HEK293 (cell line): ENCODE measurements around the gene TMEM150B.
A peak's percentile ranks its signal among the peaks of the same experiment; 100 is the strongest.

ENCODE experiments used
- GLI2 ChIP-seq: fragments of 450-650 bp; formaldehyde crosslinking; IDR thresholded peaks from 2 replicates; pipeline ENCODE4; 2017; ENCODE audit warnings: missing biosample characterization, missing genetic modification characterization, low read depth, borderline replicate concordance
- GLIS2 ChIP-seq: fragments of 450-650 bp; formaldehyde crosslinking; IDR thresholded peaks from 2 replicates; pipeline ENCODE4 v1.5.1; 2016; ENCODE audit warnings: missing biosample characterization, missing genetic modification characterization
- OVOL3 ChIP-seq: fragments of 450-650 bp; formaldehyde crosslinking; IDR thresholded peaks from 2 replicates; pipeline ENCODE4 v1.5.1; 2016; ENCODE audit warnings: missing biosample characterization, missing genetic modification characterization
- SETDB1 ChIP-seq: IDR thresholded peaks from one replicate; pipeline ENCODE4 v1.6.1; 2017; ENCODE audit warnings: mild to moderate bottlenecking, low read length, moderate library complexity, mixed read lengths; ENCODE audit not compliant: insufficient read length
- ZBTB17 ChIP-seq: fragments of 450-650 bp; formaldehyde crosslinking; IDR thresholded peaks from 2 replicates; pipeline ENCODE4 v1.5.1; 2016; ENCODE audit warnings: missing biosample characterization, missing genetic modification characterization
- ZBTB21 ChIP-seq: fragments of 450-650 bp; formaldehyde crosslinking; IDR thresholded peaks from 2 replicates; pipeline ENCODE4 v1.5.1; 2017; ENCODE audit warnings: missing biosample characterization, missing genetic modification characterization
- ZFP37 ChIP-seq: fragments of 450-650 bp; formaldehyde crosslinking; IDR thresholded peaks from 2 replicates; pipeline ENCODE4 v1.5.1; 2016; ENCODE audit warnings: missing biosample characterization, missing genetic modification characterization
- ZNF138 ChIP-seq: fragments of 450-650 bp; formaldehyde crosslinking; IDR thresholded peaks from 2 replicates; pipeline ENCODE4 v1.5.1; 2016; ENCODE audit warnings: missing biosample characterization, missing genetic modification characterization, borderline replicate concordance
- ZNF18 ChIP-seq: fragments of 450-650 bp; formaldehyde crosslinking; IDR thresholded peaks from 2 replicates; pipeline ENCODE4 v1.5.1; 2016; ENCODE audit warnings: missing biosample characterization, missing genetic modification characterization
- ZNF341 ChIP-seq: fragments of 450-650 bp; formaldehyde crosslinking; IDR thresholded peaks from 2 replicates; pipeline ENCODE4; 2016; ENCODE audit warnings: low read depth, missing biosample characterization, missing genetic modification characterization
- ZNF354C ChIP-seq: fragments of 450-650 bp; formaldehyde crosslinking; IDR thresholded peaks from 2 replicates; pipeline ENCODE4 v1.5.1; 2016; ENCODE audit warnings: missing biosample characterization, missing genetic modification characterization, low read depth, borderline replicate concordance
- ZNF37A ChIP-seq: fragments of 450-650 bp; IDR thresholded peaks from 2 replicates; pipeline ENCODE4 v1.5.1; 2018; ENCODE audit warnings: missing biosample characterization, missing genetic modification characterization
- ZNF549 ChIP-seq: fragments of 450-650 bp; IDR thresholded peaks from 2 replicates; pipeline ENCODE4 v1.5.1; 2018; ENCODE audit warnings: missing biosample characterization, missing genetic modification characterization, mild to moderate bottlenecking, inconsistent platforms, moderate library complexity
- ZNF629 ChIP-seq: fragments of 450-650 bp; formaldehyde crosslinking; IDR thresholded peaks from 2 replicates; pipeline ENCODE4 v1.5.1; 2017; ENCODE audit warnings: missing biosample characterization, missing genetic modification characterization
- ZNF670 ChIP-seq: fragments of 450-650 bp; formaldehyde crosslinking; IDR thresholded peaks from 2 replicates; pipeline ENCODE4 v1.5.1; 2016; ENCODE audit warnings: missing biosample characterization, missing genetic modification characterization, low read depth
- ZNF747 ChIP-seq: fragments of 450-650 bp; formaldehyde crosslinking; IDR thresholded peaks from 2 replicates; pipeline ENCODE4 v1.5.1; 2016; ENCODE audit warnings: missing biosample characterization, missing genetic modification characterization
- ZNF837 ChIP-seq: fragments of 450-650 bp; formaldehyde crosslinking; IDR thresholded peaks from 2 replicates; pipeline ENCODE4 v1.5.1; 2016; ENCODE audit warnings: missing biosample characterization, missing genetic modification characterization
- ZSCAN23 ChIP-seq: fragments of 450-650 bp; formaldehyde crosslinking; IDR thresholded peaks from 2 replicates; pipeline ENCODE4 v1.5.1; 2016; ENCODE audit warnings: missing biosample characterization, missing genetic modification characterization
- ZXDB ChIP-seq: fragments of 450-650 bp; formaldehyde crosslinking; IDR thresholded peaks from 2 replicates; pipeline ENCODE4 v1.5.1; 2016; ENCODE audit warnings: missing biosample characterization, missing genetic modification characterization
- TF ChIP-seq, protein P1 (sequence below): fragments of 450-650 bp; formaldehyde crosslinking; IDR thresholded peaks from 2 replicates; pipeline ENCODE4 v1.5.1; 2016; ENCODE audit warnings: missing biosample characterization, missing genetic modification characterization
- TF ChIP-seq, protein P2 (sequence below): fragments of 450-650 bp; formaldehyde crosslinking; IDR thresholded peaks from 2 replicates; pipeline ENCODE4 v1.5.1; 2016; ENCODE audit warnings: missing biosample characterization, missing genetic modification characterization
- TF ChIP-seq, protein P3 (sequence below): fragments of 450-650 bp; formaldehyde crosslinking; IDR thresholded peaks from 2 replicates; pipeline ENCODE4 v1.5.1; 2017; ENCODE audit warnings: missing biosample characterization, missing genetic modification characterization
- TF ChIP-seq, protein P4 (sequence below): fragments of 450-650 bp; formaldehyde crosslinking; IDR thresholded peaks from 2 replicates; pipeline ENCODE4 v1.5.1; 2017; ENCODE audit warnings: missing biosample characterization, missing genetic modification characterization
- TF ChIP-seq, protein P5 (sequence below): fragments of 450-650 bp; formaldehyde crosslinking; IDR thresholded peaks from 2 replicates; pipeline ENCODE4 v1.5.1; 2017; ENCODE audit warnings: missing biosample characterization, missing genetic modification characterization
- TF ChIP-seq, protein P6 (sequence below): fragments of 450-650 bp; formaldehyde crosslinking; IDR thresholded peaks from 2 replicates; pipeline ENCODE4 v1.5.1; 2016; ENCODE audit warnings: missing biosample characterization, missing genetic modification characterization

Gene TMEM150B

DNA sequence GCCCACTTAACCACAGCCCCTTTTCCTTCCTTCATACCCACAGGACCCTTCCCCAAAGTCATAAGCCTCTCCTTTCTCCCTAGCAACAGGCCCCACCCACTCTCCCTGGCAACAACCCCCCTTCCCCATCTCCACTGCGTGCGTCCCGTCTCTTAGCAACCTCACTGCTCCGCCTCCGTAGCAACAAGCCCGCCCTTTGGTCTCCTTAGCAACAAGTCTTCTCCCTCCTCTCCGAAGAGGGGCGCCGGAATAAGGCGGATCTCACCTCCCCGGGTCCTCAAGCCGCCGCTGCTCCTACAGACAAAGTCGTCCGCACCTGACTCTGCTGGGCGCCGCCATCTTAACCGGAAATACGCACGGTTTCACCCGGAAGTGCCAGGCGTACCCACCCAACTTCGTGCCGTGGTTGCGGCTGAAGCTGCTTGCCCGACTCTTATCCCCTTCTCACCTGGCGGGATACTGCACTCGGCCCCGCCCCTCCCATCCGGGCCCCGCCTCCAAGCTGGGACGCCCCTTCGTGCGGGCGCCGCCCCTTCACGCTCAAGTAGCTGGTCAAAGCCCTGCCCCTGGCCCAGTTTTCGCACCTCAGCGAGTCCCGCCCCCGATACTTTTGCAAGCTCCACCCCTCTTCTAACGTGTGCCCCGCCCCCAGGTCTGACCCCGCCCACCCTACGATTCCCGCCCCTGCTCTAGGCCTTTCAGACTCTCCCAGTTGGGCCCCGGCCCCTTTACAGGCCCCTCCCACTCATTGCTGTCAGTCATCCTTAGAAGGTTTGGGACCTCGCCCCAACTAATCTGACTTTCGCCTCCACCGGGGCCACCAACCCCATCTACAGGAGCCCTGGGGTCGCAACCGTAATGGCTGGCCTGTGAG, 45.1 kb downstream of the TMEM150B start, which contains the start of gene HSPBP1 (continued):
- TF ChIP-seq, protein P1, sequence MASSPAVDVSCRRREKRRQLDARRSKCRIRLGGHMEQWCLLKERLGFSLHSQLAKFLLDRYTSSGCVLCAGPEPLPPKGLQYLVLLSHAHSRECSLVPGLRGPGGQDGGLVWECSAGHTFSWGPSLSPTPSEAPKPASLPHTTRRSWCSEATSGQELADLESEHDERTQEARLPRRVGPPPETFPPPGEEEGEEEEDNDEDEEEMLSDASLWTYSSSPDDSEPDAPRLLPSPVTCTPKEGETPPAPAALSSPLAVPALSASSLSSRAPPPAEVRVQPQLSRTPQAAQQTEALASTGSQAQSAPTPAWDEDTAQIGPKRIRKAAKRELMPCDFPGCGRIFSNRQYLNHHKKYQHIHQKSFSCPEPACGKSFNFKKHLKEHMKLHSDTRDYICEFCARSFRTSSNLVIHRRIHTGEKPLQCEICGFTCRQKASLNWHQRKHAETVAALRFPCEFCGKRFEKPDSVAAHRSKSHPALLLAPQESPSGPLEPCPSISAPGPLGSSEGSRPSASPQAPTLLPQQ: peak; percentile 60
- TF ChIP-seq, protein P2, sequence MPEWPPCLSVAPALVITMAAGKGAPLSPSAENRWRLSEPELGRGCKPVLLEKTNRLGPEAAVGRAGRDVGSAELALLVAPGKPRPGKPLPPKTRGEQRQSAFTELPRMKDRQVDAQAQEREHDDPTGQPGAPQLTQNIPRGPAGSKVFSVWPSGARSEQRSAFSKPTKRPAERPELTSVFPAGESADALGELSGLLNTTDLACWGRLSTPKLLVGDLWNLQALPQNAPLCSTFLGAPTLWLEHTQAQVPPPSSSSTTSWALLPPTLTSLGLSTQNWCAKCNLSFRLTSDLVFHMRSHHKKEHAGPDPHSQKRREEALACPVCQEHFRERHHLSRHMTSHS (tag by site-specific recombination): no peak
- TF ChIP-seq ZSCAN23 (tag by site-specific recombination) (no peak), GLIS2 (tag by site-specific recombination) (peak; percentile 15; the same call in 1 of the 2 replicates), ZFP37 (no peak), ZXDB (tag by site-specific recombination) (peak; percentile 82), ZNF629 (tag by site-specific recombination) (peak; percentile 95), ZNF354C (tag by site-specific recombination) (no peak), ZBTB17 (peak; percentile 75), ZNF837 (tag by site-specific recombination) (no peak), ZNF341 (tag by site-specific recombination) (no peak), OVOL3 (tag by site-specific recombination) (no peak; the same call in 1 of the 2 replicates), SETDB1 (no peak), ZNF747 (tag by site-specific recombination) (no peak), ZBTB21 (tag by site-specific recombination) (peak; percentile 87), ZNF37A (tag by site-specific recombination) (no peak), ZNF18 (tag by site-specific recombination) (no peak), GLI2 (no peak), ZNF670 (tag by site-specific recombination) (no peak), ZNF138 (tag by site-specific recombination) (no peak), ZNF549 (tag by site-specific recombination) (no peak)
- TF ChIP-seq, protein P3, sequence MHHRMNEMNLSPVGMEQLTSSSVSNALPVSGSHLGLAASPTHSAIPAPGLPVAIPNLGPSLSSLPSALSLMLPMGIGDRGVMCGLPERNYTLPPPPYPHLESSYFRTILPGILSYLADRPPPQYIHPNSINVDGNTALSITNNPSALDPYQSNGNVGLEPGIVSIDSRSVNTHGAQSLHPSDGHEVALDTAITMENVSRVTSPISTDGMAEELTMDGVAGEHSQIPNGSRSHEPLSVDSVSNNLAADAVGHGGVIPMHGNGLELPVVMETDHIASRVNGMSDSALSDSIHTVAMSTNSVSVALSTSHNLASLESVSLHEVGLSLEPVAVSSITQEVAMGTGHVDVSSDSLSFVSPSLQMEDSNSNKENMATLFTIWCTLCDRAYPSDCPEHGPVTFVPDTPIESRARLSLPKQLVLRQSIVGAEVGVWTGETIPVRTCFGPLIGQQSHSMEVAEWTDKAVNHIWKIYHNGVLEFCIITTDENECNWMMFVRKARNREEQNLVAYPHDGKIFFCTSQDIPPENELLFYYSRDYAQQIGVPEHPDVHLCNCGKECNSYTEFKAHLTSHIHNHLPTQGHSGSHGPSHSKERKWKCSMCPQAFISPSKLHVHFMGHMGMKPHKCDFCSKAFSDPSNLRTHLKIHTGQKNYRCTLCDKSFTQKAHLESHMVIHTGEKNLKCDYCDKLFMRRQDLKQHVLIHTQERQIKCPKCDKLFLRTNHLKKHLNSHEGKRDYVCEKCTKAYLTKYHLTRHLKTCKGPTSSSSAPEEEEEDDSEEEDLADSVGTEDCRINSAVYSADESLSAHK (tag by site-specific recombination): no peak
- TF ChIP-seq, protein P4, sequence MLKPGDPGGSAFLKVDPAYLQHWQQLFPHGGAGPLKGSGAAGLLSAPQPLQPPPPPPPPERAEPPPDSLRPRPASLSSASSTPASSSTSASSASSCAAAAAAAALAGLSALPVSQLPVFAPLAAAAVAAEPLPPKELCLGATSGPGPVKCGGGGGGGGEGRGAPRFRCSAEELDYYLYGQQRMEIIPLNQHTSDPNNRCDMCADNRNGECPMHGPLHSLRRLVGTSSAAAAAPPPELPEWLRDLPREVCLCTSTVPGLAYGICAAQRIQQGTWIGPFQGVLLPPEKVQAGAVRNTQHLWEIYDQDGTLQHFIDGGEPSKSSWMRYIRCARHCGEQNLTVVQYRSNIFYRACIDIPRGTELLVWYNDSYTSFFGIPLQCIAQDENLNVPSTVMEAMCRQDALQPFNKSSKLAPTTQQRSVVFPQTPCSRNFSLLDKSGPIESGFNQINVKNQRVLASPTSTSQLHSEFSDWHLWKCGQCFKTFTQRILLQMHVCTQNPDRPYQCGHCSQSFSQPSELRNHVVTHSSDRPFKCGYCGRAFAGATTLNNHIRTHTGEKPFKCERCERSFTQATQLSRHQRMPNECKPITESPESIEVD (tag by site-specific recombination): no peak
- TF ChIP-seq, protein P5, sequence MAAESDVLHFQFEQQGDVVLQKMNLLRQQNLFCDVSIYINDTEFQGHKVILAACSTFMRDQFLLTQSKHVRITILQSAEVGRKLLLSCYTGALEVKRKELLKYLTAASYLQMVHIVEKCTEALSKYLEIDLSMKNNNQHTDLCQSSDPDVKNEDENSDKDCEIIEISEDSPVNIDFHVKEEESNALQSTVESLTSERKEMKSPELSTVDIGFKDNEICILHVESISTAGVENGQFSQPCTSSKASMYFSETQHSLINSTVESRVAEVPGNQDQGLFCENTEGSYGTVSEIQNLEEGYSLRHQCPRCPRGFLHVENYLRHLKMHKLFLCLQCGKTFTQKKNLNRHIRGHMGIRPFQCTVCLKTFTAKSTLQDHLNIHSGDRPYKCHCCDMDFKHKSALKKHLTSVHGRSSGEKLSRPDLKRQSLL (tag by site-specific recombination): no peak
- TF ChIP-seq, protein P6, sequence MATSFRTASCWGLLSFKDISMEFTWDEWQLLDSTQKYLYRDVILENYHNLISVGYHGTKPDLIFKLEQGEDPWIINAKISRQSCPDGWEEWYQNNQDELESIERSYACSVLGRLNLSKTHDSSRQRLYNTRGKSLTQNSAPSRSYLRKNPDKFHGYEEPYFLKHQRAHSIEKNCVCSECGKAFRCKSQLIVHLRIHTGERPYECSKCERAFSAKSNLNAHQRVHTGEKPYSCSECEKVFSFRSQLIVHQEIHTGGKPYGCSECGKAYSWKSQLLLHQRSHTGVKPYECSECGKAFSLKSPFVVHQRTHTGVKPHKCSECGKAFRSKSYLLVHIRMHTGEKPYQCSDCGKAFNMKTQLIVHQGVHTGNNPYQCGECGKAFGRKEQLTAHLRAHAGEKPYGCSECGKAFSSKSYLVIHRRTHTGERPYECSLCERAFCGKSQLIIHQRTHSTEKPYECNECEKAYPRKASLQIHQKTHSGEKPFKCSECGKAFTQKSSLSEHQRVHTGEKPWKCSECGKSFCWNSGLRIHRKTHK (tag by site-specific recombination): no peak
